ENCODE results near the gene NOL4L.

GRCh38 chr20:32546918-32547752 is 38.0 kb downstream of the NOL4L start:
- no peak for TF ChIP-seq ZNF565 (CRISPR knock-in tag; conservative IDR thresholded peaks at IDR 0.05; ENCODE audit: low read depth)
- no peak for TF ChIP-seq ESRRG (CRISPR knock-in tag; IDR thresholded peaks at IDR 0.05)
- no peak for TF ChIP-seq TCF4 (CRISPR knock-in tag; IDR thresholded peaks at IDR 0.05; ENCODE audit: borderline replicate concordance)
- no peak for TF ChIP-seq RARB (CRISPR knock-in tag; IDR thresholded peaks at IDR 0.05)
- no peak for TF ChIP-seq GLIS3 (CRISPR knock-in tag; IDR thresholded peaks at IDR 0.05)
- TF ChIP-seq TOX (CRISPR knock-in tag; IDR thresholded peaks at IDR 0.05; ENCODE audit: borderline replicate concordance), result no peak

All from SK-N-SH treated with all-trans-retinoic acid at 6 μM for 48 hours (cell line).